HTR-8/SVneo (cell line): Measurements from ENCODE around the gene LHFPL2.
"Not testable (repeated sequence)": the region's sequence is repeated elsewhere in the genome, so short reads cannot be mapped to it uniquely, and the experiment has no call there.

Experiments
- DNase-seq: peaks from one replicate; pipeline ENCODE4 v3.0.0; 2011; ENCODE audit warnings: low spot score, mixed read lengths; ENCODE audit not compliant: insufficient read length
- FAIRE-seq: peaks from 2 replicates; lab custom pipeline; 2011; peaks lifted over from hg19 to GRCh38; lab: Jason Lieb, UNC

Gene LHFPL2, protein sequence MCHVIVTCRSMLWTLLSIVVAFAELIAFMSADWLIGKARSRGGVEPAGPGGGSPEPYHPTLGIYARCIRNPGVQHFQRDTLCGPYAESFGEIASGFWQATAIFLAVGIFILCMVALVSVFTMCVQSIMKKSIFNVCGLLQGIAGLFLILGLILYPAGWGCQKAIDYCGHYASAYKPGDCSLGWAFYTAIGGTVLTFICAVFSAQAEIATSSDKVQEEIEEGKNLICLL

DNA sequence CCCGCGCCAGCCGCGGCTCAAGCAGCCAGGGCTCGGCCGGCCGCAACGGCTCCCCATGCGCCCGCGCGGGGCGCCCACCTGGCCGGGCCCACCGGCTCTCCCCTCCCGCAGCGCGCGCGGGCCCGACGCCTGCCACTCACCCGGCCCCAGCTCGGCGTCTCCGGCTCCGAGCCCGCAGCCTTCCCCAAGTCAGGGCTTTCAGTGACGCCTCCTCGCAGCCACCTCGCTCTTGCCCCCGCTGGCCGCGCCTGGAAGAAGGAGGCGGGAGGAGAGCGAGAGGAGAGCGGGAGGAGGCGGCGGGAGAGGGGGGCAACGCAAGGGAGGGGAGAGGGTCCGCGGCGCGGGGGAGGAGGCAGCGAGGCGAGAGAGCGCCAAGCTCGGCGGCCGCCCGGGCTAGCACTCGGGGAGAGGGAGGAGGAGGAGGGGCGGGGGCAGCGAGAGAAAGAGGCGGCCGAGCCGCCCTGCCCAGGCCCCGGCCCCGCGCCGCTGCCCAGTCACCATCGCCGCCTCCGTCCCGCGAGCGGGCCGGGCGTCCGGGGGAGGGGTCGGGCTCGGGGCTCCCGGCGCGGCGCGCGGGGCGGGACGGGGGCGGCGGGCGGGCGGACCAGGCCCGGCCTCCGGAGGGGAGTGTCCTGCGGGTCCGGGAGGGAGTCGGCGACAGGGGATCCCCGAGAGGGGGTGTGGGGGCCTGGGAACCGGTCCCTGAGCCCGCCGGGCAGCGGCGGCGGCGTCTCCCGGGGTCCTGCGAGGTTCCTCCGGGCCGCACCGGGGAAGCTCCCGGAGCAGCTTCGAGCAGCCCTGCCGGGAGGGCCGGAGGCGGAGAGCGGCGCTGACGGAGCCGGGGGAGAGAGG, at the start of gene LHFPL2:
Gene LHFPL2 (minus strand): TSS at position 414 of the 852 bp plus-strand sequence. CDS start 138,559 bp downstream, outside the sequence.
- FAIRE-seq, result no peak
- DNase-seq, result peak; percentile 59

DNA sequence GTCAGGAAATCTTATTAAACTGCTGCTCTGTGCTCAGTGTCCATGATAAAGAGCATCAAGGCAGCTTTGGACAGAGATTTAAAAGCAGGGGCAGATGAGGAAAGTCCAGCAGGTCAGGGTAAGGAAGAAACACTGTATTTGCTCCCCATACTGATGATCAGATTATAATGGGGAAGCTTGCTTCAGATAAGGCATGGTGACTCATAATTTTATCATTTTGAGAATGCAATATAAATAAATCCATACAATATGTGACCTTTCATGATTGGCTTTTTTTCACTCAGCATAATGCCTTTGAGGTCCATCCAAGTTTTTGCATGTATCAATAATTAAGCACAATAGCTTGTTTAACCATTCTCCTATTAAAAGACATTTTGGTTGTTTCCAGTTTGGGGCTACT, 48.1 kb upstream of the LHFPL2 start:
- DNase-seq (no peak), FAIRE-seq (no peak)

DNA sequence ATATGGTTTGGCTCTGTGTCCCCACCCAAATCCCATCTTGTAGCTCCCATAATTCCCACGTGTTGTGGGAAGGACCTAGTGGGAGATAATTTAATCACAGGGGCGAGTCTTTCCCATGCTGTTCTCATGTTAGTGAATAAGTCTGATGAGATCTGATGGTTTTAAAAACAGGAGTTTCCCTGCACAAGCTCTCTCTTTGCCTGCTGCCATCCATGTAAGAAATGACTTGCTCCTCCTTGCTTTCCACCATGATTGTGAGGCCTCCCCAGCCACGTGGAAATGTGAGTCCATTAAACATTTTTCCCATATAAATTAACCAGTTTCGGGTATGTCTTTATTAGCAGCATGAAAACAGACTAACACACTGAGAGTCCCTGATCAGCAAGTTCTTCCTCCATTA, 47.5 kb upstream of the LHFPL2 start:
- DNase-seq, FAIRE-seq: not testable (repeated sequence)

DNA sequence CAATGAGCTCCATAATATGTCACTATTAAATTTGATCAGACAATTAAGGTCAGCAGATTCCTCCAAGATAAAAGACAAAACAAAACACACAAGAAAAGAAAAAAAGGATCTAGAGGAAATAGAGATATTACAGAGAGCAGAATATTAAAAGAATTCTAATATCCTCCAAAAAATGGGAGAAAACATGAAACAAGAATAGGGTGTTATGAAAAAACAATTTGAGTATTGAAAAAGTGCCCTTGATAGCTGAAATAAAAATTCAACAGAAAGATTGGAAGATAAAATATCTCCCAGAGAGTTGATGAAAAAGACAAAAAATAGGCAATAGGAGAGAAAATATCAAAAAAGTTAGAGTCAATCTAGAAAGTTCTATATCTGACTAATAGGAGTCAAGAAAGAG, 44.8 kb upstream of the LHFPL2 start:
- DNase-seq, result no peak
- FAIRE-seq, result no peak

DNA sequence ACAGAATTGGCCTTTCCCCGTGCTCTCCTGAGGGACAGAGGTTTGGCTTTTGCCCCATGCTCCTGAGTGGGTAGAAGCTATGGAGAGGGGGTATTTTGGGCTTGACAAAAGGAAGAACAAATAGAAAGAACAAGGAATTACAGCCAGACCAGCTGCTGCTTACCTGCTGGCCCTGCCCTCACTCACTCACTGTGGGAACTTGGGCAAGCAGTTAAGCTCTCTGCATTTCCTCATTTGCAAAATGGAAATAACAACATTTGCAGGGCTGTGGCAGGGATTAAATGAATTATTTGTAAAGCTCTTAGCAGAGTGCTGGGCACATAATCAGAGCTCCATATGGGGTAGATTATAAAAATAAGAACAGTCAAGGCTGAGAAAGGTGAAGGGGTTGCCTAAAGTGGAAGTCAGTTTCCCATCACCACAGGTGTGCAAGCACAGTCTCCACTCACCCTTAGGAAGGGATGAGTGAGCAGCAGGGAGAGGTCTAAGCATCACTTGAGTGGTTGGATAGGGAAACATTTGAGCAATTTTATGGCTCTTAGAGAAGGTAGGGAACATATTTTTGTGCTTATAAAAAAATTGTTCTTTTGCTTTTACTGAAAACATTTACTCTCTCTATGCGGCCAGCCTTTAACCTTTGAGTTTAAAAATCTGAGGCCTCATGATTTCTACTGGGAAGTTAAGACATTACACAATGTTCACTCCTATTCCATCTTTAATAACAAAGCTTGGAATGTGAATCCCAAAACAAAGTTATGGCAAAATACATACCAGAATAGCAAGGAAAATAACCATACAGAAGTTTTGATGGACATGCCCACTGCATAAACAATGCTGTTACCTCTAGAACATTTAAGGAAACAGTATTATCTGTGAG, 42.8 kb upstream of the LHFPL2 start:
- FAIRE-seq (no peak), DNase-seq (no peak)

DNA sequence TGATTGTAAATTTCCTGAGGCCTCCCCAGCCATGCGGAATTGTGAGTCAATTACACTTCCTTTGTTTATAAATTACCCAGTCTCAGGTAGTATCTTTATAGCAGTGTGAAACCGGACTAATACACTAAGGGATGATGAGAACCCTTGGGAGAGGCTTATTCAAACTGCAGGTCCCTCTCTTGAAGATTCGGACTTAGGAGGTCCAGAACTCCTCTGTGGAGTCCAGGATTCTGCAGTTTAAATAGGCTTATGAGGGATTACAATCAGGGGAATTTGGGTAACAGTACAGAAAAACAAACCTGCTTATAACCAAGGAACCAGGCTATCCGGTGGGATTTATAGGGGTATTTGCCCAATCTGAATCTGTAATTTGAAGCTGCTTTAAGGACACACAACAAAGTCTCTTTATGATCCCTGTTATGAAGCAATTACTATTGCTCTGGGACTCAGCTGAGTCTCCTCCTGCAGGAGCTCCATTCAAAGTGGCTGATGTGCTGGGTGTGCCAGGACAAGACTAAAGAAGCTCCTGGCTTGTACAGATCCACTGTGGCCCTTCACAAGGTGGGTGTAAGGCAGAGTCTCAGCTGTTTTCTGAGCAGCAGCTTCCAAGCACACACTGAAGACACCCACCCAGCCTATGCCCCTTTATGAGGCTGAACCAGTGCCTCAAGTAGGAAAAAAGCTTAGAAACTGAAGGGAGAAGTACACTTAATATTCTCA, 41.8 kb upstream of the LHFPL2 start:
- FAIRE-seq (no peak), DNase-seq (no peak)

DNA sequence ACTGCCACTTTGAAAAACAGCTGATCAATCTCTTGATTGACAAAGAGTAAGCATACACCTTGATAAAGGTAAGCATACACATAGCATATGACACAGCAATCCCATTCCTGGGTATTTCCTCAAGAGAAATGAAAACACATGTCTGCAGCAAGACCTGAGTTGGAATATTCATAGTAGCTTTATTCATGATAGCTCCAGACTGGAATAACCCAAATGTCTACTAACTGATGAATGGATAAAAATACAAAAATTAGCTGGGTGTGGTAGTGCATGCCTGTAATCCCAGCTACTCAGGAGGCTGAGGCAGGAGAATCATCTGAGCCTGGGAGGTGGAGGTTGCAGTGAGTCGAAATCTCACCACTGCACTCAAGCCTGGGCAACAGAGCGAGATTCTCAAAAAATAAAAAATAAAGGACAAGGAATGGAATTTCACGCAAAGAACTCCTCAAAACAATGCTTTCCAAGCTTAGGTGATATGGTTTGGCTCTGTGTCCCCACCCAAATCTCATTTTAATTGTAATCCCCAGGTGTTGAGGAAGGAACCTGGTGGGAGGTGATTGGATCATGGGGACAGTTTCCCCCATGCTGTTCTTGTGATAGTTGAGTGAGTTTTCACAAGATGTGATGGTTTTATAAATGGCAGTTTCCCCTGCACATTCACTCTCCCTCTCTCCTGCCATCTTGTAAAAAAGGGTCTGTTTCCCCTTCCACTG, 41.1 kb upstream of the LHFPL2 start:
- DNase-seq (no peak), FAIRE-seq (no peak)

DNA sequence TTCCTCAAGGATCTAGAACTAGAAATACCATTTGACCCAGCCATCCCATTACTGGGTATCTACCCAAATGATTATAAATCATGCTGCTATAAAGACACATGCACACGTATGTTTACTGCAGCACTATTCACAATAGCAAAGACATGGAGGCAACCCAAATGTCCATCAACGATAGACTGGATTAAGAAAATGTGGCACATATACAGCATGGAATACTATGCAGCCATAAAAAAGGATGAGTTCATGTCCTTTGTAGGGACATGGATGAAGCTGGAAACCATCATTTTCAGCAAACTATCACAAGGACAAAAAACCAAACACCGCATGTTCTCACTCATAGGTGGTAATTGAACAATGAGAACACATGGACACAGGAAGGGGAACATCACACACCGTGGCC, 38.9 kb upstream of the LHFPL2 start:
- not testable (repeated sequence) for DNase-seq, FAIRE-seq

DNA sequence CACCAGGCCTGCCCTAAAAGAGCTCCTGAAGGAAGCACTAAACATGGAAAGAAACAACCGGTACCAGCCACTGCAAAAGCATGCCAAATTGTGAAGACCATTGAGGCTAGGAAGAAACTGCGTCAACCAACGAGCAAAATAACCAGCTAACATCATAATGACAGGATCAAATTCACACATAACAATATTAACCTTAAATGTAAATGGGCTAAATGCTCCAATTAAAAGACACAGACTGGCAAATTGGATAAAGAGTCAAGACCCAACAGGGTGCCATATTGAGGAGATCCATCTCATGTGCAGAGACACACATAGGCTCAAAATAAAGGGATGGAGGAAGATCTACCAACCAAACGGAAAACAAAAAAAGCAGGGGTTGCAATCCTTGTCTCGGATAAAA, 35.3 kb upstream of the LHFPL2 start:
- not testable (repeated sequence) for FAIRE-seq, DNase-seq

DNA sequence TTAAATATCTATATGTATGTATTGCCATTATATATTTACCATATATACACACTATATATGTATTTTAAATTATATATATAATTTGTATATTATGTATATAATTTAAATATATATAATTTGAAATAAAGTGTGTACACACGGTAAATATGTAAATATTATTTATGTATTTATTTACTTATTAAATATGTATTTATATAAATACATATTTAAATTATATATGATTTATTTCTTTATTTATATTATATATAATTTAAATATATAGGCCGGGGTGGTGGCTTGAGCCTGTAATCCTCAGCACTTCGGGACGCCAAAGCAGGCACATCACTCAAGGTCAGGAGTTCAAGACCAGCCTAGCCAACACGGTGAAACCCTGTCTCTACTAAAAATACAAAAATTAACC, 31.3 kb upstream of the LHFPL2 start:
- FAIRE-seq (no peak), DNase-seq (no peak)

DNA sequence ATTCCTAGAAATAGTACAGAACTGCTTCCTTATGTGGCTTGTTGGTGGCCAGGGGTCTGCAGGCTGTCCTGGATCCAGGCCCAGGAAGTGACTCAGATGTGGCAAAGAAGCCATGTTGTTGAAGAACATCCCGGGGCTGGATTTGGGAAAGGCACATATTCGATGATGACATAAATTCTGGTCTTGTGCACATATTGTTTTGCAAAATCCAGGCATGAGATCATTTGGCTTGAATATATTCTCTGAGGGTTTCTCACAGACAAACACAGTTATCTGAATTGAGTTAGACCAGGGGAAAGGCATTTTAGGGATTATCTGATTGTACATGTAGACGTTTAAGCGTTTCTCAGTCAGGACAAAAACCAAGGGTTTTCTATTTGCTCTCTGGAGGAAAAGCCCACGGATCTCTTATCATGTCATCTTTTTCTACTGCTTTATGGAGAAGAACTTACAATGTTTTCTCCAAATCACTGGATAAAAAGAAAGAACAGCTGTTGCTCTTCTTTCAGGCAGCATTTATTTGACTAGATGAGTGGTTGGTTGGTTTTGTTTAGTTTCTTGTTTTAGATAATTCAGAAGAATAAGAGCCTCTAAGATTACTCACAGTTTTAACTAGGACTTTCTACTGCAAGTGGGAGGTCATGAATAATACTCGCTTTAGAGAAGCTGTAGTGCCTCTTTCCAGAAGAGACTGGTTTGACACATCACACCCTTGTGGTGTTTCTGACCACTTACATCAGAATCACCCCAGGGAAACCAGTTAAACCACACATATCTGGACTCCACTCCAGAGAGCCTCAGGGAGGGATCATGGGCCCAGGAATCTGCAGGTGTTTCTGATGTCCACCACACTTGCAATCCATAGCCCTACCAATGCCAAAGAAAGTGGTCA, 29.5 kb upstream of the LHFPL2 start:
- FAIRE-seq (no peak), DNase-seq (peak; percentile 28)

DNA sequence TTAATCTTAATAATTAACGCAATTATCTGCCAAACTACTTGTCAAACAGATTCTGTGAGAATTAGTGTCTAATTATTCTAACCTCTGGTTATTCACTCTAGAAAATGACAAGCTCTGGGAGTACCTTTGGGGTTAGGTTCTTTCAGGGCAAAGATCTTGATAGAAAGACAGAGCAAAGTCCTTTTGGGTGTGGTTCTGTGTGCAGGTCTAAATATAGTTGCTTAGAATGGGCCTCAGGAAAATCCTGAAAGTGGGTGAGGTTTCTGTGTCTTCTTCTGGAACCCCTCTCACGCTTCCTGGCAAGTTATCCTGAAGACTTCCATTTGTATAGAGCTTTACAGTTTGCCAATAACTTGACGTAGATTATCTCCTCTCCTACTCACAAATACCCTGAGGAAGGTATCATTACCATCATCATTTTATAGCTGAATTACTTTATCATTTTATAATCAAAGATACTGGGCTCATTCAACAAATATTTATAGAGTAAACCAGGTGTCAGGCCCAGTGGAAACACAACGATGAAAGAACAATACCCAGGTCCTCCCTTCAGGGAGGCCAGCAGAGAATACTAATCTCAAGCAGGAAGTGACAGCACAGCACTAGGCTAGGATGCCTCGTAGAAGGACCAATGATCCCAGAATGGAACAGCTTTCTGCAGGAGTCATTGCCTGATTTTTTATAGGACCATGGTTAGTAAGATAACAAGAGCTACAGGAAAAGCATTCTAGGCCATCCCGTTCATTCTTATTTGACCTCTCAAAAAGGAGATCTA, 27.6 kb upstream of the LHFPL2 start:
- FAIRE-seq (no peak), DNase-seq (no peak)

DNA sequence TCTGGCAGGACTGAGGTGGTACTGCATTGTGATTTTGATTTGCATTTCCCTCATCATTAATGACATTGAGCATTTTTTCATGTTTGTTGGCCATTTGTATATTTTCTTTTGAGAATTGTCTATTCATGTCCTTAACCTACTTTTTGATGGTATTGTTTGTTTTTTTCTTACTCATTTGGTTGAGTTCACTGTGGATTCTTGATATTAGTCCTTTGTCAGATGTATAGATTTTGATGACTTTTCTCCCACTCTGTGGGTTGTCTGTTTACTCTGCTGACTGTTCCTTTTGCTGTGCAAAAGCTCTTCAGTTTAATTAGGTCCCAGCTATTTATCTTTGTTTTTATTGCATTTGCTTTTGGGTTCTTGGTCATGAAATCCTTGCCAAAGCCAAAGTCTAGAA, 25.3 kb upstream of the LHFPL2 start:
- not testable (repeated sequence) for FAIRE-seq, DNase-seq

DNA sequence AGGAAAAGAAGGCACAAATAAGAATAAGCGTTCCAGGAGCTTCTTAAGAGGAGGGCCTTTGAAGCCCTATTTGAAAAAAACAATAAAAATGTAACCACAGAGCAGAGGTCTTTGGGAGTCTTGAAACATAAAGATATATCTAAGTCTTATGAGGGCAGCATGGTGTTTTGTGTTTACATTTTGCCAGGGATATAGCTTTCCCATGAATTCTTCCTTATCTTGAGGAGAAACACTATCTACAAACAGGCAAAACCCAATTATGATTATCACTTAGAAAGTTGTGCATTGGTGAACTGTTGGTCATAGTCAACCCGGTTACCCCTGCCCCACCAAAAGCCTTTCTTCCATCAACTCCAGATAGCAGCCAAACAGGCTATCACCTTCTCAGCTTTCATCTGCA, 23.6 kb upstream of the LHFPL2 start:
- FAIRE-seq (no peak), DNase-seq (no peak)

DNA sequence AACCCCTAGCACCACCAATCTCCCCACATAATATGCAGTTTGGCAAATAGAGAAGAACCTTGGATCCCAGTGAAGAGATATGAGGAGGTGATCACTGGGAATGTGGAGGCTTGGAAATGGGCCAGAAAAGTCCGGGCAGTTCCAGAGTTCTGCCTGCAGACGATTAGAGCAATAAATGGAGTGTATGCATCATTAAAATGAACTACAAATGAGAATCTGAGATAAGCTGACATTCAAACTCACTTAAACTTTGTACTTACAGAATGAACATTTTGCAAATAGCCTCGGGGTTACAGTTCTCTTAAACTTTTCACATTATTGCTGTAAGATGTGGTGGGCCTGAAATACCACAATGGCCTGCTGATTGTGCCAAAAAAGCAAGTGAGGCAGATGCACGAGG, 23.0 kb upstream of the LHFPL2 start:
- FAIRE-seq, result no peak
- DNase-seq, result no peak

DNA sequence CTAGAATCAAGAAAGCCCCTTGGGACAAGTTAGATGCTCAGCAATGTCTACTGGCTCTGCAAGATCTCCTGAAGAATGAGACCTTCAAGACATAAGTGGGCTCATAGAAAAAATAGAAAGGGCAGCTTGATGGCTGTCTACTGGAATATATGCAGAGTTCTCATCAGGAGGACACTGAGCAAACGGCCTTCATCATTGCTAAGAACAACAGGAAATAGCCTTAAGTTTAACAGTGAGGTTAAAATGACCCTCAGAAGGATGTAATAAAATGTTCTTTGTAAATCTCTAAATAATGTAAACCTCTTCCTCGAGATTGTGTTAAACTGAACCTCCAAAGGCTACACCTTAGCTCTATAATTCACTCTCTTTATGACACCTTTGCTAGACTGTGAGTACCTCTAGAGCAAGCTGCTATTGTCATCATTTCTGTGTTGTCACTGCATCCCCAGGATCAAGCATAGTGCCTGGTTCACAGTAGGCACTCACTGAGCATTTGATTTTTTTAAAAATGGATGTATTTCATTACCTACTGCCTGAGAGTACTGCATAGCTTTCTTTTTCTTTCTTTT, 22.2 kb upstream of the LHFPL2 start:
- DNase-seq (no peak), FAIRE-seq (no peak)

DNA sequence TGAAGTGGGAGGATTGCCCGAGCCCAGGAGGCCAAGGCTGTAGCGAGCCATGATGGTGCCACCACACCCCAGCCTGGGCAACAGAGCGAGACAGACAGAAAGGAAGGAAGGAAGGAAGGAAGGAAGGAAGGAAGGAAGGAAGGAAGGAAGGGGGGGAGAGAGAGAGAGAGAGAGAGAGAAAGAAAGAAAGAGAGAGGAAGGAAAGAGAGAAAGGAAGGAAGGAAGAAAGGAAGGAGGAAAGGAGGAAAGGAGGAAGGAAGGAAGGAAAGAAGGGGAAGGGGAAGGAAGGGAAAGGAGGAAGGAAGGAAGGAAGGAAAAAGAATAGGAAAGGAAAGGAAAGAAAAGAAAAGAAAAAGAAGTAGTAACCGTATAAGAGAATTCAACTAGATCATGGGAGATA, 20.8 kb upstream of the LHFPL2 start:
- DNase-seq (no peak), FAIRE-seq (no peak)
